Measurements from ENCODE around the gene TMEM19.

GRCh38 chr12:71695782-71696181 is 9.9 kb downstream of the TMEM19 start:
- TF ChIP-seq CTCF (IDR thresholded peaks at IDR 0.05) (no peak), SIN3A (IDR thresholded peaks at IDR 0.05; ENCODE audit: borderline replicate concordance, low read depth, low read length) (no peak)

Data from SK-N-SH (cell line).